ENCODE data around the gene CT45A1.

DNA sequence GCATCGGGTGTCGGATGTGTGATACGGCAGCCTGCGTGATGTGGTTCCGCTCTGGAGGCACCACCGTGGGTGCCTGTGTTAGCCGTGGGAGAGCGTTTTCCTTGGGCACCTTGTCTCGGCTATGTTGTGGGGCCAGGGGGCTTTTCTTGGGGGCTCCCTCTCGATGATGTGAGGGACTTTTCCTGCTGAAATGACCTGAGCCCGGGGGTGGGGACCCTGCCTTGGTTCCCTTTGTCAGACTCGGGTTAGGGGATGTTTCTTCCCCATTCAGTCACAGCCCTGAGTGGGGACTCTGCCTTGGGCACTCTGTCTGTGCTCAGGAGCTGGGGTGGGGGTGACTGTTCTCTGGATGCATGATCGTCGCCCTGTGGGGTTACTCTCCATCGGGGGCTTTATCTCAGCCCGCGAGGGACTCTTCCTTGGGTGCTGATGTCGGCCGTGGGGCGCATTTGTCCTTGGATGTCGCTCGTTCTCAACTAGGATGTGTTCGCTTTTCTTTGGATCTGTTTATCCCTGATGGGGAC is 27.8 kb downstream of the CT45A1 start:
- TF ChIP-seq CTCF (IDR thresholded peaks at IDR 0.05; ENCODE audit: insufficient read depth, low read length, poor library complexity, severe bottlenecking): no peak
- no peak for TF ChIP-seq EZH2phosphoT487 (conservative IDR thresholded peaks at IDR 0.05; ENCODE audit: low read length)

Data from SU-DHL-6 (cell line).